Effector memory CD4-positive, alpha-beta T cell (primary cell): ENCODE measurements around the gene PRKACB.
"Not testable (repeated sequence)": the region's sequence is repeated elsewhere in the genome, so short reads cannot be mapped to it uniquely, and the experiment has no call there.

Source experiments
- DNase-seq, 3 donors: peaks; one replicate each; pipeline ENCODE4 v3.0.0-alpha.2; 2020
- H3K27ac ChIP-seq: 2 replicates; pipeline ENCODE4 v1.7.0; 2013; ENCODE audit warnings: mild to moderate bottlenecking, low read length, moderate library complexity; ENCODE audit not compliant: insufficient read depth, poor library complexity, severe bottlenecking
- H3K27me3 ChIP-seq: replicated peaks from 2 replicates; pipeline ENCODE4 v1.7.0; 2013; ENCODE audit warnings: mild to moderate bottlenecking, low read length; ENCODE audit not compliant: insufficient read depth, control insufficient read depth, poor library complexity, severe bottlenecking
- H3K36me3 ChIP-seq: 2 replicates; pipeline ENCODE4 v1.7.0; 2013; ENCODE audit warnings: mild to moderate bottlenecking, low read length, moderate library complexity; ENCODE audit not compliant: control insufficient read depth, insufficient read depth
- H3K4me1 ChIP-seq: 2 replicates; pipeline ENCODE4 v1.7.0; 2013; ENCODE audit warnings: low read length, mild to moderate bottlenecking; ENCODE audit not compliant: control insufficient read depth, insufficient read depth, poor library complexity, severe bottlenecking
- H3K4me3 ChIP-seq: 2 replicates; pipeline ENCODE4 v1.7.0; 2013; ENCODE audit warnings: low read length, low read depth, mild to moderate bottlenecking; ENCODE audit not compliant: insufficient read depth, poor library complexity, severe bottlenecking
- H3K9me3 ChIP-seq: 2 replicates; pipeline ENCODE4 v1.7.0; 2013; ENCODE audit warnings: mild to moderate bottlenecking, low read length, moderate library complexity; ENCODE audit not compliant: control insufficient read depth

PRKACB gene

GRCh38 chr1:84277343-84278059 lies 133.4 kb downstream of the PRKACB start:
- no peaks in the 10 kb centered on the region for H3K4me1 ChIP-seq
- H3K9me3 ChIP-seq: no peaks in the 10 kb centered on the region

GRCh38 chr1:84278905-84279304 lies 134.8 kb downstream of the PRKACB start:
- Histone ChIP-seq H3K27ac (no peak overlapping the region), H3K9me3 (no peaks in the 10 kb centered on the region), H3K36me3 (no peaks in the 10 kb centered on the region), H3K4me1 (no peaks in the 10 kb centered on the region), H3K27me3 (no peaks in the 10 kb centered on the region), H3K4me3 (no peak overlapping the region)
- no peak for DNase-seq

More at GRCh38 chr1:84277343-84278059, 133.4 kb downstream of the PRKACB start:
- Histone ChIP-seq H3K4me3 (no peak overlapping the region), H3K27ac (no peak overlapping the region), H3K27me3 (no peaks in the 10 kb centered on the region), H3K36me3 (no peaks in the 10 kb centered on the region)
- DNase-seq: no peak

GRCh38 chr1:84280912-84281311 lies 136.8 kb downstream of the PRKACB start:
- H3K27ac ChIP-seq: no peak overlapping the region
- no peak for DNase-seq
- no peak overlapping the region for H3K4me3 ChIP-seq
- no peaks in the 10 kb centered on the region for H3K27me3 ChIP-seq
- no peaks in the 10 kb centered on the region for H3K9me3 ChIP-seq
- no peaks in the 10 kb centered on the region for H3K36me3 ChIP-seq
- no peaks in the 10 kb centered on the region for H3K4me1 ChIP-seq

DNA sequence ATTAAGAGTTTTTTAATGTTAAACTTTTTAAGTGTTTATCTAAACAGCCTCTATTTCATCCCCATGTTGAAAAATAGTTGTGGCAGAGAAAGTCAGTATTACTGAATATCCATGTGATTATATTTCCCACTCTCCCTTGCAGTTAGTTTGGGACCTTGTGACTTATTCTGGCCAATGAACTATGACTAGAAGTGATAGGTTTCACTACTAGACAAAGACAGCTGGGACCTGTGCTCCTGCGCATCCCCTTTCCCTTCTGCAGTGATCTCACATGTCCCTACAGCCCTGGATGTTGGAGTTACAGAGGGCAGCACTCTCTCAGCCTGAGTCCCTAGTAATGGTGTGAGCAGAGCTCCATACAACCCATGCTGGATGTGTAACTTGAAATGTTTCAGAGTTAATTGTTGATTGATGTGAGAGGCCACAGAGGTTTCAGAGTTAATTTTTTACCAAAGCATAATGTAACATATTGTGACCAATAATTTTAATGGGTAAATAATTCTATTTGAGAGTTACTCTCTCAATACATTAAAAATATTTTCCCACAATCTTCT lies 138.8 kb downstream of the PRKACB start:
- H3K36me3 ChIP-seq: no peaks in the 10 kb centered on the region
- no peak for DNase-seq
- no peaks in the 10 kb centered on the region for H3K27me3 ChIP-seq
- H3K4me3 ChIP-seq: no peak overlapping the region
- no peaks in the 10 kb centered on the region for H3K9me3 ChIP-seq
- H3K27ac ChIP-seq: no peak overlapping the region
- H3K4me1 ChIP-seq: no peaks in the 10 kb centered on the region

DNA sequence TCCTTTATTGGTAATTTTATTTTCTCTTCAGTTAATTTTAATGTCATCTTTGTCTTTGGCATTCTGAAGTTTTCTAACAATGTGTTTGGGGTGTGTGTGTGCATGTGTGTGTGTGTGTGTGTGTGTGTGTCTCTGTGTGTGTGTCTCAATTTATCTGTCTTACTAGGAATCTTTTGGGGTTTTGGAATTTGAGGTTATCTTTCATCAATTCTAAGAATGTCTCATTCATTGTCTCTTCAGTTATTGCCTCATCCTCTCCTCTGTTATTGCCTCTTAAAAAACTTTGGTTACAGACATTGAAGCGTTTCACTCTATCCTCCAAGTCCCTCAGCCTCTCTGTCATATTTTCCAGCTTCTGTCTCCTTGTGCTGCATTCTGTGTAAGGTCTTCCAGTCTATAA lies 139.3 kb downstream of the PRKACB start:
- no peak for DNase-seq
- no peak overlapping the region for H3K27ac ChIP-seq
- H3K4me3 ChIP-seq: no peak overlapping the region
- H3K9me3 ChIP-seq: no peaks in the 10 kb centered on the region
- no peaks in the 10 kb centered on the region for H3K27me3 ChIP-seq
- no peaks in the 10 kb centered on the region for H3K36me3 ChIP-seq
- no peaks in the 10 kb centered on the region for H3K4me1 ChIP-seq

GRCh38 chr1:84286071-84286470 lies 142.0 kb downstream of the PRKACB start:
- no peak for DNase-seq

DNA sequence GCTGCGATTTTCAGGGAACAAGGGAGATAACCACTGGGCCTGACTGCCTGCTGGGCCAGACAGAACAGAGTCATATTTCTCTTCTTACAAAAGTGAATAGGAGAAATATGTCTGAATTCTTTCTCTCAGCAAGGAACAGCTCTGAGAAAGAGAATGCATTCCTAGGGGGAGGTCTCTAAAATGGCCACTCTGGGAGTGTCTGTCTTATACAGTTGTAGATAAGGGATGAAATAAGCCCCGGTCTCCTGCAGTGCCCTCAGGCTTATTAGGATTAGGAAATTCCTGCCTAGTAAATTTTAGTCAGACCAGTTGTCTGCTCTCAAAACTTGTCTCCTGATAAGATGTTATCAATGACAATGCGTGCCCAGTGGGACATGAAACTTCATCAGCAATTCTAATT lies 143.3 kb downstream of the PRKACB start:
- H3K4me1 ChIP-seq, H3K36me3 ChIP-seq, H3K9me3 ChIP-seq, DNase-seq, H3K27me3 ChIP-seq, H3K27ac ChIP-seq, H3K4me3 ChIP-seq: not testable (repeated sequence)

More at GRCh38 chr1:84286071-84286470, 142.0 kb downstream of the PRKACB start:
- H3K4me1 ChIP-seq: no peaks in the 10 kb centered on the region
- no peaks in the 10 kb centered on the region for H3K9me3 ChIP-seq
- no peaks in the 10 kb centered on the region for H3K27me3 ChIP-seq
- H3K36me3 ChIP-seq: no peaks in the 10 kb centered on the region
- H3K4me3 ChIP-seq: no peak overlapping the region
- no peak overlapping the region for H3K27ac ChIP-seq
